HG02763 (cell line): ENCODE data around the gene ATXN10.

ENCODE experiments used
- ATAC-seq: cut with Tn5 transposase; IDR thresholded peaks from one replicate; pipeline ENCODE4 v1.9.1; 2021; ENCODE audit warnings: mild to moderate bottlenecking, moderate library complexity; ENCODE audit not compliant: unreplicated experiment

The ATXN10 gene

GRCh38 chr22:45871721-45872120, 200.1 kb downstream of the ATXN10 start:
- ATAC-seq, result no peak

GRCh38 chr22:45872659-45873263, 201.1 kb downstream of the ATXN10 start:
- ATAC-seq, result no peak

GRCh38 chr22:45876136-45877035, 204.8 kb downstream of the ATXN10 start:
- no peak for ATAC-seq

- no peak for ATAC-seq
Observed at GRCh38 chr22:45877036-45877380, 205.4 kb downstream of the ATXN10 start.

GRCh38 chr22:45877651-45878050, 206.0 kb downstream of the ATXN10 start:
- no peak for ATAC-seq

- ATAC-seq, result no peak
Observed at GRCh38 chr22:45878051-45878781, 206.6 kb downstream of the ATXN10 start.

GRCh38 chr22:45878901-45879551, 207.4 kb downstream of the ATXN10 start:
- ATAC-seq, result no peak

- no peak for ATAC-seq
Observed at GRCh38 chr22:45879552-45879949, 207.9 kb downstream of the ATXN10 start.

GRCh38 chr22:45880091-45880715, 208.6 kb downstream of the ATXN10 start:
- ATAC-seq, result no peak

GRCh38 chr22:45880716-45881523, 209.3 kb downstream of the ATXN10 start:
- ATAC-seq, result no peak

GRCh38 chr22:45881524-45881875, 209.9 kb downstream of the ATXN10 start:
- no peak for ATAC-seq

- no peak for ATAC-seq
Observed at GRCh38 chr22:45882881-45883810, 211.5 kb downstream of the ATXN10 start.

GRCh38 chr22:45883811-45884170, 212.2 kb downstream of the ATXN10 start:
- no peak for ATAC-seq

- ATAC-seq, result no peak
Observed at GRCh38 chr22:45884201-45885062, 212.8 kb downstream of the ATXN10 start.

GRCh38 chr22:45885171-45885840, 213.7 kb downstream of the ATXN10 start:
- ATAC-seq, result no peak

GRCh38 chr22:45885941-45886395, 214.3 kb downstream of the ATXN10 start:
- ATAC-seq, result no peak

- ATAC-seq, result no peak
Observed at GRCh38 chr22:45886540-45886939, 214.9 kb downstream of the ATXN10 start.
